ENCODE data around the gene SCAF4.

SCAF4 gene

DNA sequence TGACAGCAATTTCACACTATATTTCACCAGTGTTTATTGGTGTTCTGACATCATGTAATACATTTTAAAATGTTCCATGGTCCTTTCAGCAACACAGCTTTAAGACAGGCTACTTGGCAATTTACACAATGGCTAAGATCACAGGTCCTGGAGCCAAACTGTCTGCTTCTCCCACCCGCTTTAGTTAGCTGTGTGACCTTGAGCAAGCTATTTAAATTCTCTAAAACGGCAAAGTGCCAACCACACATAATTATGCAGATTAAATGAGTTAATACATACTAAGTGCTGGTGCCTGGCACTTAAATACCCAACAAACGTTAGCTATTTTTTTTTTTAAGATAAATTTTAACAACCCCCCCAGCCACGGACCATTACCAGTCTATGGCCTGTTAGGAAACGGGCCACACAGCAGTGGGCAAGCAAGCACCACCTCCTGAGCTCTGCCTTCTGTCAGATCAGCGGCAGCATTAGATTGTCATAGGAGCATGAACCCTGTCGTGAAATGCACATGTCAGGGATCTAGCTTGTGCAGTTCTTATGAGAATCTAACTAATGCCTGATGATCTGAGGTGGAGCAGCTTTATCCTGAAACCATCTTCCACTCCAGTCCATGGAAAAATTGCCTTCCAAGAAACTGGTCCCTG lies 45.5 kb downstream of the SCAF4 start:
- no peaks in the 10 kb centered on the region for H3K27me3 ChIP-seq (ENCODE audit: control insufficient read depth in 1 of 2, insufficient read depth in 2 of 2, low read length in 2 of 2)
- H3K9ac ChIP-seq (ENCODE audit: low read length in 2 of 2) = no peak overlapping the region
- no peaks in the 10 kb centered on the region for H3K9me3 ChIP-seq (ENCODE audit: control insufficient read depth in 2 of 2, low read length in 2 of 2)
- no peaks in the 10 kb centered on the region for H3K4me1 ChIP-seq (ENCODE audit: control insufficient read depth, insufficient read depth, low read length)
- no peak overlapping the region for H3K4me3 ChIP-seq (ENCODE audit: low read length in 2 of 2)
- no peak overlapping the region for H3K27ac ChIP-seq (ENCODE audit: low read length)
- peaks cover 31 to 37% of the 10 kb centered on the region in 2 donors for H3K36me3 ChIP-seq (ENCODE audit: control insufficient read depth in 2 of 2, insufficient read depth in 2 of 2, low read length in 2 of 2)

DNA sequence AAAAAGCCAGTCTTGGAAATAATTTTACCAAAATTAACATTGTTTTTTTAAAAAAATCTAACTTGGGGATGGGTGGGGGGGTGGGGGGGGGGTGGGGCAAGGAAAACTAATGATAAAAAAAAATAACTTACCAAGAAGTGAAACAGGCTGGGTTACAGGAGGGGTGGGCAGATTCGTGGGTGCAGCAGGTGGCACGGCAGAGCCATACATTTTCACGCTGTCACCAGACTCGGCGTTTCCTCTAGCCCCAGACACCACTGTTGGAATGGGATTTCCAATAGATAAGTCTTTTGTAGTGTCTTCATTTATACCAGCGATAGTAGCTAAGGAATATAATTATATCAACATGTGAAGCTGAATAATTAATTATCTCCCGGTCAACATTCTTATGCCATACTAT lies 47.0 kb downstream of the SCAF4 start:
- H3K9me3 ChIP-seq (ENCODE audit: control insufficient read depth in 2 of 2, low read length in 2 of 2) = no peaks in the 10 kb centered on the region
- no peak overlapping the region for H3K27ac ChIP-seq (ENCODE audit: low read length)
- H3K4me3 ChIP-seq (ENCODE audit: low read length in 2 of 2) = no peak overlapping the region
- peaks cover 28 to 37% of the 10 kb centered on the region in 2 donors for H3K36me3 ChIP-seq (ENCODE audit: control insufficient read depth in 2 of 2, insufficient read depth in 2 of 2, low read length in 2 of 2)
- no peaks in the 10 kb centered on the region for H3K27me3 ChIP-seq (ENCODE audit: control insufficient read depth in 1 of 2, insufficient read depth in 2 of 2, low read length in 2 of 2)
- no peak overlapping the region for H3K9ac ChIP-seq (ENCODE audit: low read length in 2 of 2)
- H3K4me1 ChIP-seq (ENCODE audit: control insufficient read depth, insufficient read depth, low read length) = no peaks in the 10 kb centered on the region

DNA sequence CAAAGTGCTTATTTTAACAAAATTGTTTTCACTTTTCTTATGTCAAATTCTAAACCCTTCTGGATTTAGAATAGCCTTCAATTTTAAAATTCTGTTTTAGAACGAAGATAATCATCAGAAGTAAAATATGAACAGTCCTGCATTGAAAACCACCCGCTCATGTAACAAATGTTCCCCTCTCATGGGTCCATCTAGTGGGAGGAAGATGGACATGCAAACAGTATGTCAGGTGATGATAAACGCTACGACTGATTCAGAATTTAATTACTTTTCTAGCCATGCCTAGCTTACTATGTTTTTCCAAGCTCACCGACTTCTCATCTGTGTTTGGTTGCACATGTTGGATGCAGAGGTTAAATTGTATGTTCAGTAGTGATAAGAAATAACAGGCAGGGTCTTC lies 48.9 kb downstream of the SCAF4 start:
- peaks cover 23 to 39% of the 10 kb centered on the region in 2 donors for H3K36me3 ChIP-seq (ENCODE audit: control insufficient read depth in 2 of 2, insufficient read depth in 2 of 2, low read length in 2 of 2)
- no peaks in the 10 kb centered on the region for H3K9me3 ChIP-seq (ENCODE audit: control insufficient read depth in 2 of 2, low read length in 2 of 2)
- H3K4me3 ChIP-seq (ENCODE audit: low read length in 2 of 2) = no peak overlapping the region
- no peak overlapping the region for H3K9ac ChIP-seq (ENCODE audit: low read length in 2 of 2)
- H3K27ac ChIP-seq (ENCODE audit: low read length) = no peak overlapping the region
- H3K4me1 ChIP-seq (ENCODE audit: control insufficient read depth, insufficient read depth, low read length) = no peaks in the 10 kb centered on the region
- no peaks in the 10 kb centered on the region for H3K27me3 ChIP-seq (ENCODE audit: control insufficient read depth in 1 of 2, insufficient read depth in 2 of 2, low read length in 2 of 2)

DNA sequence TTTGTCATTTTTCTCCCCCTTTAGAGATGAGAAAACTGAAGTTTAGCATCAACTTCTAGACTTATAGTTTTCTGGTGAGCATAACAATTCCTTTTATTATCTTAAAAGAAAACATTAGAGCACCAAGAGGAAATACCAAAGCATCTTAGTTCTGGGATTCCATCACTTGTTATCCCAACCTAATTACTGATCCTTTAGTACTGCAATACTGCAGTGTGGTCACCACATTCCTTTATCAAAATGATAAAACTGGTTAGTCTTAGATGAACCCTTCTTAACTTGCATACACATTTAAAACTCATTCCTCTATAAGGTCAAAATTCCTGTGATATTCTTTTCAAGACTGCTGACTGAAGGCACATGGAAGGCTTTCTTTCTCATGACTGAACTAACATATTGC lies 49.3 kb downstream of the SCAF4 start:
- no peak overlapping the region for H3K27ac ChIP-seq (ENCODE audit: low read length)
- no peak overlapping the region for H3K4me3 ChIP-seq (ENCODE audit: low read length in 2 of 2)
- no peaks in the 10 kb centered on the region for H3K4me1 ChIP-seq (ENCODE audit: control insufficient read depth, insufficient read depth, low read length)
- no peaks in the 10 kb centered on the region for H3K27me3 ChIP-seq (ENCODE audit: control insufficient read depth in 1 of 2, insufficient read depth in 2 of 2, low read length in 2 of 2)
- no peak overlapping the region for H3K9ac ChIP-seq (ENCODE audit: low read length in 2 of 2)
- no peaks in the 10 kb centered on the region for H3K9me3 ChIP-seq (ENCODE audit: control insufficient read depth in 2 of 2, low read length in 2 of 2)
- peaks cover 21 to 37% of the 10 kb centered on the region in 2 donors for H3K36me3 ChIP-seq (ENCODE audit: control insufficient read depth in 2 of 2, insufficient read depth in 2 of 2, low read length in 2 of 2)

DNA sequence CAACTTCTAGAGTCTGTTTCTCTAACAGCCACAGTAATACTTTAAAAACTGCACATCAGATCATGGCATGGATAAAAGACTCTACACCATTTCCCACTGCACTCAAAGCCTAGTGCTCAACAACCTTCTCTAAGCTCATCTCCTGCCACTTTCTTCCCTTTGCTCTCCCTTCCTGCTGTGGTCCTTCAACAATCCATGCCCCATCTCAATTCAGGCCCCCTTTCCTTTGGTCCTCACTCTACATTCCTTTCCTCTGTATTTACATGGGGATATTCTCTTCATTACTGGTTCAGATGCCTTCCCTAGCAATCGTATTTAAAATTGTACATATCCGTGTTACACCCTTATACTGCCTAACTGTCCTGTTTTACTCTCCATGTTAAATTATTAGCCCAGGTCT lies 53.4 kb downstream of the SCAF4 start:
- H3K27me3 ChIP-seq (ENCODE audit: control insufficient read depth in 1 of 2, insufficient read depth in 2 of 2, low read length in 2 of 2) = no peaks in the 10 kb centered on the region
- H3K9me3 ChIP-seq (ENCODE audit: control insufficient read depth in 2 of 2, low read length in 2 of 2) = no peaks in the 10 kb centered on the region
- no peak overlapping the region for H3K9ac ChIP-seq (ENCODE audit: low read length in 2 of 2)
- H3K27ac ChIP-seq (ENCODE audit: low read length) = no peak overlapping the region
- no peaks in the 10 kb centered on the region for H3K4me1 ChIP-seq (ENCODE audit: control insufficient read depth, insufficient read depth, low read length)
- peaks cover 2 to 12% of the 10 kb centered on the region in 2 donors for H3K36me3 ChIP-seq (ENCODE audit: control insufficient read depth in 2 of 2, insufficient read depth in 2 of 2, low read length in 2 of 2)
- no peak overlapping the region for H3K4me3 ChIP-seq (ENCODE audit: low read length in 2 of 2)

DNA sequence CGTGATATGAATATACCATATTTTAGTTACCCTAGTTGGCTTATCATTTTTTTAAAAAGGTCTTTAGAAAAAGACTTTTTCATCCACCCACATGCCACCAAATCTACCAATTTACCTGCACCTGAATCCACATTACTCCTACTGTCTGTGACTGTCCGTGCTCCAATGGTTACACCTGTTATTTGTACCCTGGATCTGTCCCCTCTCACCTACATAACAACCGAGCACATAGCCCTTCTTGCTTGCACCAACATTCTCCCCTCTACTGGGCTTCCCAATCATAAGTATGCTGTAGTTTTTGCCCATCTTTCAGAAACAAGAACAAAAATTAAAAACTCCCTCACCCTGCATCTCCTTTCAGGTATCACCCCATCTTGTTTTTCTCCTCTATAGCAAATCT lies 54.9 kb downstream of the SCAF4 start:
- no peak overlapping the region for H3K4me3 ChIP-seq (ENCODE audit: low read length in 2 of 2)
- H3K9ac ChIP-seq (ENCODE audit: low read length in 2 of 2) = no peak overlapping the region
- no peaks in the 10 kb centered on the region for H3K27me3 ChIP-seq (ENCODE audit: control insufficient read depth in 1 of 2, insufficient read depth in 2 of 2, low read length in 2 of 2)
- no peaks in the 10 kb centered on the region for H3K9me3 ChIP-seq (ENCODE audit: control insufficient read depth in 2 of 2, low read length in 2 of 2)
- H3K27ac ChIP-seq (ENCODE audit: low read length) = no peak overlapping the region
- H3K36me3 ChIP-seq (ENCODE audit: control insufficient read depth in 2 of 2, insufficient read depth in 2 of 2, low read length in 2 of 2) = peaks cover 2 to 8% of the 10 kb centered on the region in 2 donors
- H3K4me1 ChIP-seq (ENCODE audit: control insufficient read depth, insufficient read depth, low read length) = no peaks in the 10 kb centered on the region

DNA sequence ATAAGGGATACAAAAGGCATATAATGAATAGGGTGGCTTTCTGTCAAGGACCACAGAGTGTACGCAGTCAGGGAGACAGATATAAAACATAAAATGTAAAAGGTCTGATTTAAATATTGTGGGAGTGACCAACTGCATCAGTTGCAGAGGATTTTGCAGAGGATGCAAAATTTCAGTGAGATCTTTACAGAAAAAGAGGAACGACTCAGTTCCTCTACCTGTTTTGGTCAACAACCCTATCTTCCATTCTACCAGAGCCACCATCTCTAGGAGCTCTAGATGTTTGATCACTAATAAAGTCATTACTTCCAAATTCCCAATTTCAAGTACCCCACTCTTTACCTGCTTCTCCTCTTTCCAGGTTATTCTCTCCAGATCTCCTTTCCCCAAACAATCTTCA lies 56.0 kb downstream of the SCAF4 start:
- no peaks in the 10 kb centered on the region for H3K9me3 ChIP-seq (ENCODE audit: control insufficient read depth in 2 of 2, low read length in 2 of 2)
- no peak overlapping the region for H3K9ac ChIP-seq (ENCODE audit: low read length in 2 of 2)
- no peaks in the 10 kb centered on the region for H3K4me1 ChIP-seq (ENCODE audit: control insufficient read depth, insufficient read depth, low read length)
- no peak overlapping the region for H3K27ac ChIP-seq (ENCODE audit: low read length)
- H3K27me3 ChIP-seq (ENCODE audit: control insufficient read depth in 1 of 2, insufficient read depth in 2 of 2, low read length in 2 of 2) = no peaks in the 10 kb centered on the region
- peaks cover 5 to 15% of the 10 kb centered on the region in 2 donors for H3K36me3 ChIP-seq (ENCODE audit: control insufficient read depth in 2 of 2, insufficient read depth in 2 of 2, low read length in 2 of 2)
- H3K4me3 ChIP-seq (ENCODE audit: low read length in 2 of 2) = no peak overlapping the region

DNA sequence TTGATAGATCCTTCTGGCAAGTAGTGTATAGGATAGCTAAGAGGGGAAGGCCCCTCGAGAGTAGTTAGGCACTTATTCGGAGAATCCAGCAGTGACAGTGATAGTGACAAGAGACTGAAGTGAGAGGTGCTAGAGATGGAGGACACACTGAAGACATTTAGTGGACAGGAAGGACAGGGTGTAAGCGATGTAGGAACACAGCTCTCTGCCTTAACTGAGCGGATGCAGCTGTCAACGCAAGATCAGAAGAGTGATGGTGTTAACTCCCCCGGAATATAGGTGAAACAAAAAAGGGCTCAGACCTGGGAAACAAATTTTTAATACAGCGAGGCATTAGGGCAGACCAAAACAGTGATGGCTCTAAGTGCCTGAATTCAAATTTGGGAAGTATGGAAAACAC lies 56.6 kb downstream of the SCAF4 start:
- peaks cover 5 to 18% of the 10 kb centered on the region in 2 donors for H3K36me3 ChIP-seq (ENCODE audit: control insufficient read depth in 2 of 2, insufficient read depth in 2 of 2, low read length in 2 of 2)

DNA sequence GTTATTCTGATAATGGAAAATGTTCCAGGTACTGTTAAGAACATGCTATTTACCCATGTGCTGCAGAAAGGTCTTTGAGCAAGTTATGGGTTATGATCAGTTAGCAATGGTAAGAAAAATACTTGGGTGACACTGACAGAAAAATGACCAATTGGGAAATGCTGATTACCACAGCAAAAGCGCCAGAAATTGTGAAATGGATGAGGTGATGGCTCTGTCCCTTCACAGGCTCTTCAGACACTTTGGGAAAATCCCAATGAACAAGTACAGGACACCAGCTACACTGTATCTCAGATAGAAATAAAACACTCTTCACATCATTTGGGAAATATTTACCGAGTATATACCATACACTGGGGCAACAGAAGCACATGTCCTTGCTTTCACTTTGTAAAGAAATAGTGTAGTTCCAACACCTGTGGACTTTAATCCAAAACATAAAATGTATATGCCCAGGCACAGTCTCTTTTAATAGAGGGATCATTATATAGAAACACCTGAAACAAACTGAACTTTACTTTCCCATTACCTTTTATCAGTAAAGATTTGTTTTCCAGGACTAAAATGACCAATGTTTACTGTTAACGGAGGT lies 58.5 kb downstream of the SCAF4 start:
- Histone ChIP-seq H3K27ac (ENCODE audit: low read length) (no peak overlapping the region), H3K27me3 (ENCODE audit: control insufficient read depth in 1 of 2, insufficient read depth in 2 of 2, low read length in 2 of 2) (no peaks in the 10 kb centered on the region), H3K4me3 (ENCODE audit: low read length in 2 of 2) (no peak overlapping the region), H3K36me3 (ENCODE audit: control insufficient read depth in 2 of 2, insufficient read depth in 2 of 2, low read length in 2 of 2) (peaks cover 4 to 14% of the 10 kb centered on the region in 2 donors), H3K9me3 (ENCODE audit: control insufficient read depth in 2 of 2, low read length in 2 of 2) (no peaks in the 10 kb centered on the region), H3K9ac (ENCODE audit: low read length in 2 of 2) (no peak overlapping the region), H3K4me1 (ENCODE audit: control insufficient read depth, insufficient read depth, low read length) (no peaks in the 10 kb centered on the region)

More for the DNA sequence above, 56.6 kb downstream of the SCAF4 start:
- no peak overlapping the region for H3K4me3 ChIP-seq (ENCODE audit: low read length in 2 of 2)
- H3K9me3 ChIP-seq (ENCODE audit: control insufficient read depth in 2 of 2, low read length in 2 of 2) = no peaks in the 10 kb centered on the region
- no peaks in the 10 kb centered on the region for H3K4me1 ChIP-seq (ENCODE audit: control insufficient read depth, insufficient read depth, low read length)
- no peak overlapping the region for H3K27ac ChIP-seq (ENCODE audit: low read length)
- H3K9ac ChIP-seq (ENCODE audit: low read length in 2 of 2) = no peak overlapping the region
- H3K27me3 ChIP-seq (ENCODE audit: control insufficient read depth in 1 of 2, insufficient read depth in 2 of 2, low read length in 2 of 2) = no peaks in the 10 kb centered on the region

DNA sequence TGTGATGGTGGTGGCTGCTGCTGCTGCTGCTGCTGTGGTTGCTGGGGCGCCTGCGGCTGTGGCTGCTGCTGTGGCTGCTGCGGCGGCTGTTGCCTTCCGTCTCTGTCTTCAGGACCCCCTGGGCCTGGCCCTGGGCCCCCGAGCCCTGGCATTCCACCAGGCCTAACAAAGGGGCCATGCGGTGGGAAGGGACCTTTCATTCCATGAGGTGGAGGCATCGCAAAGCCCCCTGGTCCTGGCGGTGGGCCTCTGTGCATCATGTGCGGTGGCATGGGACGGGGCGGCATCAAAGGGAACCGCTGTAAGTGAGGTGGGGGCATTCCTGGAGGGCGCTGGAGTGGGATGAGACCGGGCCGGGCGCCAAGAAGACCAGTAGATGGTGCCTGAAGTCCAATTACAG lies 60.0 kb downstream of the SCAF4 start:
- no peaks in the 10 kb centered on the region for H3K4me1 ChIP-seq (ENCODE audit: control insufficient read depth, insufficient read depth, low read length)
- H3K4me3 ChIP-seq (ENCODE audit: low read length in 2 of 2) = no peak overlapping the region
- H3K27me3 ChIP-seq (ENCODE audit: control insufficient read depth in 1 of 2, insufficient read depth in 2 of 2, low read length in 2 of 2) = no peaks in the 10 kb centered on the region
- H3K27ac ChIP-seq (ENCODE audit: low read length) = no peak overlapping the region
- peaks cover 3 to 19% of the 10 kb centered on the region in 2 donors for H3K36me3 ChIP-seq (ENCODE audit: control insufficient read depth in 2 of 2, insufficient read depth in 2 of 2, low read length in 2 of 2)
- H3K9ac ChIP-seq (ENCODE audit: low read length in 2 of 2) = no peak overlapping the region
- H3K9me3 ChIP-seq (ENCODE audit: control insufficient read depth in 2 of 2, low read length in 2 of 2) = no peaks in the 10 kb centered on the region

DNA sequence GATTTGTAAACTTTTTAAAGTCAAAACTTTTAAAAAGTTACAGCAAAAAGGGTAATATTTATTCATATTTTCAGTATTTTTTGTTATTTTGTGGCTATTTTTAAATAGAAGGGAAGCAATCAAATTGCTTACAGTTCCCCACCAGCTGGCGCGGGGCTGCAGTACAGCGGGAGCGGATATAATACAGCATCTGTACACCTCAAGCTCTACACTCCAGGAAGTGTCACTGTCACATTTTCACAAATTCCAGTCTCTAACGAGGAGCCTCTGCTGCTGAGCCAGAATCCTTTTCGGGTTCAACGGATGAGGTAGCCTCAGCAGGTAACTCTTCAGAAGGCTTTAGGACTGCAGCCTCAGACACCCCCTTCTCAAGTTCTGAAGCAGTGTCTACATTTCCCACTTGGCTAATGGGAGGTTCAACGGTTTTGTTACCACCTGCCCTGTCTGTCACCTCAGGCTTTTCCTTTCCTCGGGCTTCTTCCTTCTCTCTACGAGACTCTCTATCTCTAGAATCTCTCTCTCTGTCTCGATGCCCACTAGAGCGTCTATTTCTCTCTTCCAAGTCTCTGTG lies 60.7 kb downstream of the SCAF4 start:
- Histone ChIP-seq H3K36me3 (ENCODE audit: control insufficient read depth in 2 of 2, insufficient read depth in 2 of 2, low read length in 2 of 2) (peaks cover 3 to 19% of the 10 kb centered on the region in 2 donors), H3K27ac (ENCODE audit: low read length) (no peak overlapping the region), H3K4me3 (ENCODE audit: low read length in 2 of 2) (no peak overlapping the region), H3K9ac (ENCODE audit: low read length in 2 of 2) (no peak overlapping the region), H3K9me3 (ENCODE audit: control insufficient read depth in 2 of 2, low read length in 2 of 2) (no peaks in the 10 kb centered on the region), H3K27me3 (ENCODE audit: control insufficient read depth in 1 of 2, insufficient read depth in 2 of 2, low read length in 2 of 2) (no peaks in the 10 kb centered on the region), H3K4me1 (ENCODE audit: control insufficient read depth, insufficient read depth, low read length) (no peaks in the 10 kb centered on the region)
